NCI-H82 treated with DMSO at 0.1 percent for 48 hours (cell line): ENCODE measurements around the gene IKZF3.
"Not testable (repeated sequence)": the region's sequence is repeated elsewhere in the genome, so short reads cannot be mapped to it uniquely, and the experiment has no call there.

Experiments
- DNase-seq: peaks from one replicate; lab custom pipeline; 2025; ENCODE audit not compliant: unreplicated experiment; lab: John Stamatoyannopoulos, UW

The IKZF3 gene

GRCh38 chr17:39782481-39782880, 81.6 kb downstream of the IKZF3 start:
- DNase-seq, result no peak

- DNase-seq, result no peak
These were observed 82.3 kb downstream of the IKZF3 start for GRCh38 chr17:39781861-39782213.

GRCh38 chr17:39781031-39781860, 82.9 kb downstream of the IKZF3 start:
- no peak for DNase-seq

- DNase-seq, result no peak
These were observed 86.4 kb downstream of the IKZF3 start for GRCh38 chr17:39777534-39778365.

- DNase-seq, result no peak
These were observed 87.9 kb downstream of the IKZF3 start for GRCh38 chr17:39776252-39776651.

GRCh38 chr17:39775031-39775430, 89.1 kb downstream of the IKZF3 start:
- no peak for DNase-seq

- no peak for DNase-seq
These were observed 90.1 kb downstream of the IKZF3 start for GRCh38 chr17:39774047-39774446.

- no peak for DNase-seq
These were observed 90.9 kb downstream of the IKZF3 start for GRCh38 chr17:39772987-39773934.

- DNase-seq, result no peak
These were observed 91.7 kb downstream of the IKZF3 start for GRCh38 chr17:39772415-39772814.

- no peak for DNase-seq
These were observed 94.0 kb downstream of the IKZF3 start for GRCh38 chr17:39769974-39770587.

- no peak for DNase-seq
These were observed 97.0 kb downstream of the IKZF3 start for GRCh38 chr17:39767147-39767546.

GRCh38 chr17:39765766-39766165, 98.3 kb downstream of the IKZF3 start:
- DNase-seq, result no peak

- DNase-seq, result no peak
These were observed 98.9 kb downstream of the IKZF3 start for GRCh38 chr17:39765175-39765574.

- DNase-seq, result not testable (repeated sequence)
These were observed 99.9 kb downstream of the IKZF3 start for GRCh38 chr17:39764171-39764570.

- no peak for DNase-seq
These were observed 100.9 kb downstream of the IKZF3 start for GRCh38 chr17:39763051-39763820.

GRCh38 chr17:39761861-39762496, 102.1 kb downstream of the IKZF3 start:
- no peak for DNase-seq

- DNase-seq, result no peak
These were observed 104.9 kb downstream of the IKZF3 start for GRCh38 chr17:39759204-39759603.

- no peak for DNase-seq
These were observed 105.9 kb downstream of the IKZF3 start for GRCh38 chr17:39757931-39758873.
